HEK293 (cell line): ENCODE data around the gene EFCAB9.

Experiments
- CTCF ChIA-PET: fragments of 350-600 bp; formaldehyde crosslinking; extraction: SDS; loops from one replicate; lab custom pipeline; 2021; ENCODE audit warnings: antibody characterized with exemption; lab: Yijun Ruan, JAX
- POLR2A ChIA-PET: fragments of 300-600 bp; formaldehyde crosslinking; extraction: SDS; loops from one replicate; lab custom pipeline; 2020; ENCODE audit warnings: antibody characterized with exemption, inconsistent platforms; lab: Yijun Ruan, JAX
- H3K27ac ChIP-seq: fragments of 200-500 bp; sonication (Bioruptor generic); 2 replicates; pipeline ENCODE4 v1.5.1; 2014; ENCODE audit warnings: low read depth, low read length, control low read depth, inconsistent platforms; ENCODE audit errors: extremely low read depth
- H3K36me3 ChIP-seq, 2 experiments: fragments of 200-500 bp in 1 of 2; sonication (Bioruptor generic) in 1 of 2; 1 replicate in 1 of 2; 2 replicates in 1 of 2; pipeline ENCODE4 v1.5.1; 2014 to 2017; ENCODE audit warnings: inconsistent platforms in 2 of 2, low read length in 2 of 2; ENCODE audit not compliant: control insufficient read depth in 2 of 2, insufficient read depth in 1 of 2
- H3K4me1 ChIP-seq: fragments of 200-500 bp; sonication (Bioruptor generic); 2 replicates; pipeline ENCODE4 v1.5.1; 2014; ENCODE audit warnings: mild to moderate bottlenecking, low read length, inconsistent platforms; ENCODE audit not compliant: control insufficient read depth, insufficient read depth
- H3K4me3 ChIP-seq: 2 replicates; pipeline ENCODE4 v1.5.1; 2011; ENCODE audit warnings: low read depth, mild to moderate bottlenecking, control low read depth, low read length, moderate library complexity
- H3K9me3 ChIP-seq: fragments of 200-500 bp; sonication (Bioruptor generic); 2 replicates; pipeline ENCODE4 v1.5.1; 2014; ENCODE audit warnings: low read depth, low read length, inconsistent platforms; ENCODE audit not compliant: control insufficient read depth, insufficient read depth
- GLI2 ChIP-seq: fragments of 450-650 bp; formaldehyde crosslinking; IDR thresholded peaks from 2 replicates; pipeline ENCODE4; 2017; ENCODE audit warnings: missing biosample characterization, missing genetic modification characterization, low read depth, borderline replicate concordance
- KLF10 ChIP-seq: fragments of 450-650 bp; IDR thresholded peaks from 2 replicates; pipeline ENCODE4 v1.5.1; 2018; ENCODE audit warnings: missing biosample characterization, mild to moderate bottlenecking, missing genetic modification characterization
- KLF8 ChIP-seq: fragments of 450-650 bp; formaldehyde crosslinking; IDR thresholded peaks from 2 replicates; pipeline ENCODE4 v1.5.1; 2016; ENCODE audit warnings: missing biosample characterization, missing genetic modification characterization
- KLF9 ChIP-seq: fragments of 450-650 bp; formaldehyde crosslinking; IDR thresholded peaks from 2 replicates; pipeline ENCODE4 v1.5.1; 2016; ENCODE audit warnings: missing biosample characterization, missing genetic modification characterization, low read depth
- OSR2 ChIP-seq: fragments of 450-650 bp; formaldehyde crosslinking; IDR thresholded peaks from 2 replicates; pipeline ENCODE4 v1.5.1; 2016; ENCODE audit warnings: missing biosample characterization, missing genetic modification characterization
- TCF7L2 ChIP-seq: IDR thresholded peaks from 2 replicates; pipeline ENCODE4 v1.6.1; 2011; ENCODE audit warnings: low read depth, mild to moderate bottlenecking, inconsistent platforms, low read length, moderate library complexity, borderline replicate concordance
- ZBTB6 ChIP-seq: fragments of 450-650 bp; formaldehyde crosslinking; IDR thresholded peaks from 2 replicates; pipeline ENCODE4 v1.5.1; 2017; ENCODE audit warnings: missing biosample characterization, missing genetic modification characterization
- ZBTB8A ChIP-seq: fragments of 450-650 bp; formaldehyde crosslinking; IDR thresholded peaks from 2 replicates; pipeline ENCODE4 v1.5.1; 2016; ENCODE audit warnings: missing biosample characterization, missing genetic modification characterization
- ZFP69B ChIP-seq: fragments of 450-650 bp; formaldehyde crosslinking; IDR thresholded peaks from 2 replicates; pipeline ENCODE4 v1.5.1; 2016; ENCODE audit warnings: missing biosample characterization, missing genetic modification characterization
- ZNF10 ChIP-seq: fragments of 450-650 bp; formaldehyde crosslinking; IDR thresholded peaks from 2 replicates; pipeline ENCODE4 v1.5.1; 2017; ENCODE audit warnings: missing biosample characterization, missing genetic modification characterization
- ZNF112 ChIP-seq: fragments of 450-650 bp; formaldehyde crosslinking; IDR thresholded peaks from 2 replicates; pipeline ENCODE4 v1.5.0; 2017; ENCODE audit warnings: missing biosample characterization, missing genetic modification characterization
- ZNF140 ChIP-seq: fragments of 450-650 bp; formaldehyde crosslinking; IDR thresholded peaks from 2 replicates; pipeline ENCODE4 v1.5.1; 2016; ENCODE audit warnings: missing biosample characterization, missing genetic modification characterization
- ZNF26 ChIP-seq: fragments of 450-650 bp; formaldehyde crosslinking; IDR thresholded peaks from 2 replicates; pipeline ENCODE4 v1.5.1; 2016; ENCODE audit warnings: missing biosample characterization, missing genetic modification characterization
- ZNF266 ChIP-seq: fragments of 450-650 bp; formaldehyde crosslinking; IDR thresholded peaks from 2 replicates; pipeline ENCODE4 v1.5.1; 2016; ENCODE audit warnings: missing biosample characterization, missing genetic modification characterization, low read depth
- ZNF362 ChIP-seq: fragments of 450-650 bp; formaldehyde crosslinking; IDR thresholded peaks from 2 replicates; pipeline ENCODE4 v1.5.1; 2016; ENCODE audit warnings: missing biosample characterization, missing genetic modification characterization
- ZNF529 ChIP-seq: fragments of 450-650 bp; formaldehyde crosslinking; IDR thresholded peaks from 2 replicates; pipeline ENCODE4 v1.5.1; 2017; ENCODE audit warnings: missing genetic modification characterization, missing biosample characterization; ENCODE audit not compliant: insufficient replicate concordance
- ZNF596 ChIP-seq: fragments of 450-650 bp; IDR thresholded peaks from 2 replicates; pipeline ENCODE4 v1.5.0; 2018; ENCODE audit warnings: missing biosample characterization, mild to moderate bottlenecking, missing genetic modification characterization, moderate library complexity
- ZNF654 ChIP-seq: fragments of 450-650 bp; formaldehyde crosslinking; IDR thresholded peaks from 2 replicates; pipeline ENCODE4 v1.5.1; 2016; ENCODE audit warnings: low read depth, missing biosample characterization, missing genetic modification characterization
- ZNF660 ChIP-seq: fragments of 450-650 bp; IDR thresholded peaks from 2 replicates; pipeline ENCODE4 v1.5.1; 2018; ENCODE audit warnings: missing biosample characterization, mild to moderate bottlenecking, missing genetic modification characterization
- ZNF76 ChIP-seq: fragments of 450-650 bp; formaldehyde crosslinking; IDR thresholded peaks from 2 replicates; pipeline ENCODE4; 2016; ENCODE audit warnings: low read depth, missing biosample characterization, missing genetic modification characterization, borderline replicate concordance
- ZNF776 ChIP-seq: fragments of 450-650 bp; formaldehyde crosslinking; IDR thresholded peaks from 2 replicates; pipeline ENCODE4 v1.5.0; 2017; ENCODE audit warnings: missing biosample characterization, missing genetic modification characterization, borderline replicate concordance
- ZNF777 ChIP-seq: fragments of 450-650 bp; formaldehyde crosslinking; IDR thresholded peaks from 2 replicates; pipeline ENCODE4 v1.5.1; 2017; ENCODE audit warnings: missing biosample characterization, missing genetic modification characterization, borderline replicate concordance
- TF ChIP-seq, protein P1 (sequence below): fragments of 450-650 bp; formaldehyde crosslinking; IDR thresholded peaks from 2 replicates; pipeline ENCODE4 v1.5.1; 2016; ENCODE audit warnings: missing biosample characterization, missing genetic modification characterization, borderline replicate concordance
- TF ChIP-seq, protein P2 (sequence below): fragments of 450-650 bp; formaldehyde crosslinking; IDR thresholded peaks from 2 replicates; pipeline ENCODE4 v1.5.1; 2016; ENCODE audit warnings: missing biosample characterization, missing genetic modification characterization

EFCAB9 gene

DNA sequence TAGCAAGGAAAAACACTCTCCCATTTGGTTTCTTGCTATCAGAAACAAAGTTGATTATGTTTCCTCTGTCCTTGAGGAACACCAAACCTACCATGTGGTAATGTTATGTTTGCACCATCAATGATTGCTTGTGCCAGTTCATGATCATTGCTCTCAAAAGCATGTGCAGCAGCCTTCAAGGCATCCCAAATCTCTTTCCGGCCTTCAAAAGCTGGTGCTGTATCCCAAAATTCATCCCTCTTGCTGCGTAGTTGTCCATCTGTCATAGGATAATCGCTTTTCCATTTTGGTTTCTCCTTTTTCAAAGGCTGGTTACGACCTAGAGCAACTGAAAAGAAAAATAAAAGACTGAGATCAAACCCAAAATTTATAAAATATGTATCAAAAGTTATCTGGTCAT is 40.1 kb downstream of the EFCAB9 start:
- CTCF ChIA-PET: no interaction called here

GRCh38 chr5:172235132-172235780 is 41.3 kb downstream of the EFCAB9 start:
- no peak for TF ChIP-seq GLI2 (tag by site-specific recombination)
- TF ChIP-seq ZNF596: no peak
- TF ChIP-seq ZNF529 (tag by site-specific recombination): no peak
- no peak for TF ChIP-seq ZFP69B
- no peak for TF ChIP-seq KLF10 (tag by site-specific recombination)
- no peak for TF ChIP-seq ZNF660 (tag by site-specific recombination)
- TF ChIP-seq ZNF112 (tag by site-specific recombination): no peak
- no peak for TF ChIP-seq KLF8 (tag by site-specific recombination)
- no peak for TF ChIP-seq TCF7L2
- TF ChIP-seq ZNF26 (tag by site-specific recombination): no peak
- TF ChIP-seq KLF9 (tag by site-specific recombination): no peak
- H3K4me1 ChIP-seq: peaks cover 12% of the 10 kb centered on the region
- H3K4me3 ChIP-seq: no peak overlapping the region
- ChIA-PET CTCF (interaction anchor here (0.6 kb wide), 1 partner anchor 1237 kb away, joined by 3 read pairs; no protein-coding TSS in a partner anchor), POLR2A (no interaction called here)
- no peaks in the 10 kb centered on the region for H3K9me3 ChIP-seq
- H3K27ac ChIP-seq: no peak overlapping the region
- peaks cover 15 to 34% of the 10 kb centered on the region in 2 experiments; a peak in 2 of 3 replicates for H3K36me3 ChIP-seq

More for the DNA sequence above, 40.1 kb downstream of the EFCAB9 start:
- no peak for TF ChIP-seq ZNF777
- no peak for TF ChIP-seq ZNF776 (tag by site-specific recombination)
- no peak for TF ChIP-seq ZNF76 (tag by site-specific recombination)
- TF ChIP-seq ZBTB6 (tag by site-specific recombination): no peak
- TF ChIP-seq, protein P1, sequence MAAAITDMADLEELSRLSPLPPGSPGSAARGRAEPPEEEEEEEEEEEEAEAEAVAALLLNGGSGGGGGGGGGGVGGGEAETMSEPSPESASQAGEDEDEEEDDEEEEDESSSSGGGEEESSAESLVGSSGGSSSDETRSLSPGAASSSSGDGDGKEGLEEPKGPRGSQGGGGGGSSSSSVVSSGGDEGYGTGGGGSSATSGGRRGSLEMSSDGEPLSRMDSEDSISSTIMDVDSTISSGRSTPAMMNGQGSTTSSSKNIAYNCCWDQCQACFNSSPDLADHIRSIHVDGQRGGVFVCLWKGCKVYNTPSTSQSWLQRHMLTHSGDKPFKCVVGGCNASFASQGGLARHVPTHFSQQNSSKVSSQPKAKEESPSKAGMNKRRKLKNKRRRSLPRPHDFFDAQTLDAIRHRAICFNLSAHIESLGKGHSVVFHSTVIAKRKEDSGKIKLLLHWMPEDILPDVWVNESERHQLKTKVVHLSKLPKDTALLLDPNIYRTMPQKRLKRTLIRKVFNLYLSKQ (tag by site-specific recombination): no peak
- TF ChIP-seq, protein P2, sequence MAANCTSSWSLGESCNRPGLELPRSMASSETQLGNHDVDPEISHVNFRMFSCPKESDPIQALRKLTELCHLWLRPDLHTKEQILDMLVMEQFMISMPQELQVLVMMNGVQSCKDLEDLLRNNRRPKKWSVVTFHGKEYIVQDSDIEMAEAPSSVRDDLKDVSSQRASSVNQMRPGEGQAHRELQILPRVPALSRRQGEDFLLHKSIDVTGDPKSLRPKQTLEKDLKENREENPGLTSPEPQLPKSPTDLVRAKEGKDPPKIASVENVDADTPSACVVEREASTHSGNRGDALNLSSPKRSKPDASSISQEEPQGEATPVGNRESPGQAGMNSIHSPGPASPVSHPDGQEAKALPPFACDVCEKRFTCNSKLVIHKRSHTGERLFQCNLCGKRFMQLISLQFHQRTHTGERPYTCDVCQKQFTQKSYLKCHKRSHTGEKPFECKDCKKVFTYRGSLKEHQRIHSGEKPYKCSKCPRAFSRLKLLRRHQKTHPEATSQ (tag by site-specific recombination): no peak
- TF ChIP-seq ZNF266: no peak
- no peak for TF ChIP-seq OSR2 (tag by site-specific recombination)
- TF ChIP-seq ZNF140 (tag by site-specific recombination): no peak
- no peak for TF ChIP-seq ZBTB8A
- no peak for TF ChIP-seq ZNF362 (tag by site-specific recombination)
- TF ChIP-seq ZNF654 (tag by site-specific recombination): no peak
- TF ChIP-seq ZNF10: no peak
- no peak overlapping the region for H3K27ac ChIP-seq
- no peak overlapping the region for H3K4me3 ChIP-seq
- H3K4me1 ChIP-seq: peaks cover 12% of the 10 kb centered on the region
- no peaks in the 10 kb centered on the region for H3K9me3 ChIP-seq
- POLR2A ChIA-PET: no interaction called here
- peaks cover 22 to 41% of the 10 kb centered on the region in 2 experiments for H3K36me3 ChIP-seq
